ENCODE data around the gene PTPN14. TPM values are rescaled to one million over a fixed set of nuclear protein-coding genes. Genes with fewer than 3 reads are reported as not detected.

PTPN14 gene
- total RNA-seq (2022; extraction: Qiagen RNA extraction), result 8.0 to 13.6 TPM (median 10.7 TPM) in 5 replicates

GRCh38 chr1:214551436-214552173 lies at the start of gene PTPN14:
Gene PTPN14 (minus strand): TSS chr1:214551602. CDS start chr1:214464803, 86,799 bp downstream.

Other genes starting within 250 kb of the PTPN14 start
- gene CENPF, start 51.6 kb upstream of the PTPN14 start, total RNA-seq (2022; extraction: Qiagen RNA extraction), result 63.9 to 104 TPM (median 71.6 TPM) in 5 replicates

All from A549 treated with Mapracorat at 1 μM for 4 hours (cell line).